GM10266 (cell line): Measurements from ENCODE around the gene MECP2.

Experiments
- DNase-seq: peaks from one replicate; pipeline ENCODE4 v3.0.0; 2012; ENCODE audit errors: extremely low spot score
- TF ChIP-seq, protein P1 (sequence below): IDR thresholded peaks from 2 replicates; pipeline ENCODE4 v1.5.1; 2012; ENCODE audit warnings: mild to moderate bottlenecking, low read depth; ENCODE audit not compliant: control insufficient read depth, insufficient read depth; ENCODE audit errors: missing control alignments

Gene MECP2

GRCh38 chrX:154011376-154012335, 85.9 kb downstream of the MECP2 start:
- no peak for DNase-seq
- TF ChIP-seq, protein P1, sequence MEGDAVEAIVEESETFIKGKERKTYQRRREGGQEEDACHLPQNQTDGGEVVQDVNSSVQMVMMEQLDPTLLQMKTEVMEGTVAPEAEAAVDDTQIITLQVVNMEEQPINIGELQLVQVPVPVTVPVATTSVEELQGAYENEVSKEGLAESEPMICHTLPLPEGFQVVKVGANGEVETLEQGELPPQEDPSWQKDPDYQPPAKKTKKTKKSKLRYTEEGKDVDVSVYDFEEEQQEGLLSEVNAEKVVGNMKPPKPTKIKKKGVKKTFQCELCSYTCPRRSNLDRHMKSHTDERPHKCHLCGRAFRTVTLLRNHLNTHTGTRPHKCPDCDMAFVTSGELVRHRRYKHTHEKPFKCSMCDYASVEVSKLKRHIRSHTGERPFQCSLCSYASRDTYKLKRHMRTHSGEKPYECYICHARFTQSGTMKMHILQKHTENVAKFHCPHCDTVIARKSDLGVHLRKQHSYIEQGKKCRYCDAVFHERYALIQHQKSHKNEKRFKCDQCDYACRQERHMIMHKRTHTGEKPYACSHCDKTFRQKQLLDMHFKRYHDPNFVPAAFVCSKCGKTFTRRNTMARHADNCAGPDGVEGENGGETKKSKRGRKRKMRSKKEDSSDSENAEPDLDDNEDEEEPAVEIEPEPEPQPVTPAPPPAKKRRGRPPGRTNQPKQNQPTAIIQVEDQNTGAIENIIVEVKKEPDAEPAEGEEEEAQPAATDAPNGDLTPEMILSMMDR = no peak

DNA sequence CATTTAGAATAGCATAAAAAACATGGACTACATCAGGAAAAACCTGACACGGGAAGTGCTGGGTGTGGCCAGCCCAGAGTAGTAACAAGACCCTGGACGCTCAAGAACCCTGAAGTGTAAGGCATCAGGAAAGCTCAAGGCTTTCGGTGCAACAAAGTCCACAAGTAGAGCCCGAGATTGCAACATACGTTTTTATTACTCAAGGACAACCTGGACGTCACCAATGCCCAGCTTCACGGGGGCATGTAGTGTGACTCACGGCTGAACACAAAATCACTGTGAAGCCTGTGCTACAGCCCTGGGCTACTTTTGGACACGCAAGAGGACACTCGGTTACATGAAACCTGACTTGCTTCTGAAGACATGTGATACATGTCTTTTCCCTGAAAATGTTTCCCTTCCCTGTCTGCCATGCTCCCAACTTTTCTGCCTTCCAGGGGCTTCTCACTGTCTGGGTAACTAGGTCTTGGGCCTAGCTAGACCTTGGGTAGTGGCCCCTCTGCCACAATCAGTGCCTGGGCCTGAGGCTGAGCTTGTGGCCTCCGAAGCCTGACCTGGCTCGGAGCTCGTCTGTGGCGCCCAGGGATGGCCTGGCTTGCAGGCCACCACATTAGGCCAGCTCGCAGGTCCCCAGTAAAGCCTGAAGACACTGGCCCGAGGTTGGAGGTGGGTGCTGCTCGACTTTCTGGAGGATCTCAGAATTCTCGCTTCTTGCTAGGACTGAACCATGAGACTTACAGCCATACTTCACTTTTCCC, 87.0 kb downstream of the MECP2 start:
- TF ChIP-seq, protein P1 = no peak
- no peak for DNase-seq

DNA sequence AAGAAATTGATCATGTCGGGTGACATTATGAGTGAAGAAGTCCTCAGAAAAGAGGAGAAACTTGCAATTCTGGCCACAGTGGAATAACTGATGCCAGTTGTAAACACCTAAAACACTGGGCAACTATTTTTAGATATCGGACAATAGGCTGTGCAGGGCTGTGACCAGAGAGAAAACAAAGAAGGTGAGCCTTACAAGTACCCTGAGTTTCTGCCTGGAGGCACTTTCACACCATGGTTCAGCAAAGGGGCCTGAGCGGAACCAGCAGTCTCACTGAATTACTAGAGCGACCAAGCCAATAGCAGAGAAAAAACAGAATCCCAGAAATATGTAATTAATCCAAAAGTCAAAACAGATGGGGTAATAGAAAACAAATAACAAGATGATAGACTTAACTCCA, 89.0 kb downstream of the MECP2 start:
- no peak for DNase-seq
- TF ChIP-seq, protein P1 = no peak

GRCh38 chrX:154006947-154007346, 90.6 kb downstream of the MECP2 start:
- no peak for DNase-seq

DNA sequence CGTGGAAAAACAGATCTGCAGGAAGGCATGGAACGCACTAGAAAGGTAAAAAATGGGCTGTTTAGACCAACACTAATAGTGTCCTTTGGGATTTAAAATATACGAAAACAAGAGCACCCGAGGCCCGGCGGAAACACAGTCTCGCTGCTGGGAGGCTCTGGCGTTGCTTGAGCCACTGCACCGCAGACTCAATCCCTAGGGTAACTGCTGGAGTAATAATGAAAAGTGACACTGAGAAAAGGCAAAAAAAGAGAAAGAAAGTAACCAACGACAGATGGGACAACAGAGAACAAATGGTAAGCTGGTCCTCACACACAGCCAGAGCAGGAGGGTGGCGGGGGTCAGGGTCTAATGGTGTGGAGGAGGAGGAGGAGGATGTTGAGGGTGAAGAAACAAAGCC, 93.2 kb downstream of the MECP2 start:
- no peak for DNase-seq
- TF ChIP-seq, protein P1 = no peak

More at GRCh38 chrX:154006947-154007346, 90.6 kb downstream of the MECP2 start:
- TF ChIP-seq, protein P1 = no peak

DNA sequence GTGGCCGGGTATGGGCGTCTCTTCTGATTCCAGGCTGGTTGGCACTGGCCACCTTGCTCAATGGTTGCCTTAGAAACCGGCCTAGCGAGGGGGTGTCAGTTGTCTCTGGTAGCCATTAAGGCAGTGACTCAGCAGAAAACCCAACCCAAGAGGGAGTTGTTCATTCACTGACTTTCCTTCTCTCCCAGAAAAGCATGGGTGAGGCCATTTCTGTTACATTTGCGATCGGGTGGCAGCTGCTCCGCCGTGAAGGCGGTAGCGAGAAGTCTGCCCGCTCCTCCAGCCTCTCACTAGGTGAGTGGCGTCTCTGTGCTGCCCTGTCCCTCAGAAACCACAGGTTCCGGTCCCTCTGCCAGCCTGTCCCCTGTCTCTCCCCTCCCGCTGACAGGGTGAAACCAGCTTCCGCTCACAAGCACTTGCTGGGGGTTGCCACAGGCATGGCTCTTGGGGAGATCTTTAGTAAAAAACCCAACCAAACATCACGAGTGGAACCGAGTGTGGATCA, 95.2 kb downstream of the MECP2 start:
- TF ChIP-seq, protein P1 = no peak
- no peak for DNase-seq
